Neural progenitor cell (in vitro differentiated cells): ENCODE results near the gene C8G. TPM values are rescaled to one million over a fixed set of nuclear protein-coding genes. Genes with fewer than 3 reads are reported as not detected.

Experiments used
- DNase-seq: peaks from one replicate; pipeline ENCODE4 v3.0.0-alpha.2; 2016; ENCODE audit warnings: low spot score
- H2AFZ ChIP-seq: fragments of 200-600 bp; sonication (generic); replicated peaks from 2 replicates; pipeline ENCODE4 v1.6.1; 2016; ENCODE audit warnings: antibody characterized with exemption
- H3F3A ChIP-seq: fragments of 200-600 bp; sonication (generic); 2 replicates; pipeline ENCODE4 v1.6.1; 2016; ENCODE audit warnings: antibody characterized with exemption, low read depth
- H3K27ac ChIP-seq: fragments of 200-600 bp; sonication (generic); 2 replicates; pipeline ENCODE4 v1.5.1; 2016; ENCODE audit warnings: mild to moderate bottlenecking
- H3K27me3 ChIP-seq: fragments of 200-600 bp; sonication (generic); 2 replicates; pipeline ENCODE4 v1.6.1; 2016; ENCODE audit warnings: mild to moderate bottlenecking, moderate library complexity
- H3K36me3 ChIP-seq: fragments of 200-600 bp; sonication (generic); 2 replicates; pipeline ENCODE4 v1.5.1; 2016
- H3K4me1 ChIP-seq: fragments of 200-600 bp; sonication (generic); 2 replicates; pipeline ENCODE4 v1.6.1; 2016; ENCODE audit warnings: mixed run types
- H3K4me2 ChIP-seq: fragments of 200-600 bp; sonication (generic); 2 replicates; pipeline ENCODE4 v1.6.1; 2016
- H3K4me3 ChIP-seq: fragments of 200-600 bp; sonication (generic); 2 replicates; pipeline ENCODE4 v1.5.1; 2016
- H3K79me2 ChIP-seq: fragments of 200-600 bp; sonication (generic); 2 replicates; pipeline ENCODE4 v1.6.1; 2016; ENCODE audit warnings: low read depth
- H3K9ac ChIP-seq: fragments of 200-600 bp; sonication (generic); 2 replicates; pipeline ENCODE4 v1.6.1; 2016
- H3K9me3 ChIP-seq: fragments of 200-600 bp; sonication (generic); 2 replicates; pipeline ENCODE4 v1.5.1; 2016; ENCODE audit warnings: low read depth
- H4K20me1 ChIP-seq: fragments of 200-600 bp; sonication (generic); 2 replicates; pipeline ENCODE4 v1.6.1; 2016; ENCODE audit warnings: low read depth
- H3K27ac Mint-ChIP-seq: 3 replicates; pipeline ENCODE4 v1.8.0; 2021; ENCODE audit warnings: mixed read lengths
- H3K27me3 Mint-ChIP-seq: 2 replicates; pipeline ENCODE4 v1.8.0; 2022; ENCODE audit warnings: low read depth, mild to moderate bottlenecking, inconsistent platforms, moderate library complexity, mixed read lengths; ENCODE audit not compliant: insufficient read depth
- H3K36me3 Mint-ChIP-seq: 3 replicates; pipeline ENCODE4 v1.8.0; 2021; ENCODE audit warnings: mixed read lengths
- H3K4me1 Mint-ChIP-seq: 3 replicates; pipeline ENCODE4 v1.8.0; 2021; ENCODE audit warnings: mixed read lengths
- H3K4me3 Mint-ChIP-seq: 3 replicates; pipeline ENCODE4 v1.8.0; 2021; ENCODE audit warnings: mild to moderate bottlenecking, moderate library complexity, mixed read lengths
- H3K9me3 Mint-ChIP-seq: 3 replicates; pipeline ENCODE4 v1.8.0; 2020; ENCODE audit warnings: mixed read lengths
- CTCF ChIP-seq: fragments of 200-600 bp; sonication (generic); IDR thresholded peaks from 2 replicates; pipeline ENCODE4 v1.5.1; 2017; ENCODE audit warnings: antibody characterized with exemption, mild to moderate bottlenecking
- EZH2 ChIP-seq: fragments of 200-600 bp; sonication (generic); IDR thresholded peaks from 2 replicates; pipeline ENCODE4 v1.6.1; 2017; ENCODE audit warnings: antibody characterized with exemption, mild to moderate bottlenecking, moderate library complexity
- EZH2phosphoT487 ChIP-seq: fragments of 200-600 bp; sonication (generic); IDR thresholded peaks from 2 replicates; pipeline ENCODE4 v1.6.1; 2017; ENCODE audit warnings: antibody characterized with exemption
- total RNA-seq: library from RNA; depleted of rRNA; stranded (reverse); fragments of >200 nt; gene quantifications from 2 replicates; pipeline ENCODE4 v1.2.3, GENCODE V29; 2015; ENCODE audit warnings: low replicate concordance

Gene C8G
- total RNA-seq, 1 donor from 2014 or later: not detected

DNA sequence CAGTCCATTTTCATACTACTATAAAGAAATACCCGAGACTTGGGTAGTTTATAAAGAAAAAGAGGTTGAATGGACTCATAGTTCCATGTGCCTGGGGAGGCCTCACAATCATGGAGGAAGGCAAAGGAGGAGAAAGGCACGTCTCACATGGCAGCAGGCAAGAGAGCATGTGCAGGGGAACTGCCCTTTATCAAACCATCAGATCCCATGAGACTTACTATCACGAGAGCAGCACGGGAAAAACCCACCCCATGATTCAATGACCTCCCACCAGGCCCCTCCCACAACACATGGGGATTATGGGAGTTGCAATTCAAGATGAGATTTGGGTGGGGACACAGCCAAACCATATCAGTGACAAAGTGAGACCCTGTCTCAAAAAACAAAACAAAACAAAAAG, 38.8 kb upstream of the C8G start:
- peaks cover 3% of the 10 kb centered on the region for H3K27me3 Mint-ChIP-seq
- no peak overlapping the region for H3K4me3 Mint-ChIP-seq
- peak overlapping the region; percentile 43 for H3K27ac Mint-ChIP-seq
- no peaks in the 10 kb centered on the region for H3K4me1 Mint-ChIP-seq
- peaks cover 10% of the 10 kb centered on the region for H3K36me3 Mint-ChIP-seq
- Histone ChIP-seq H3K27me3 (no peaks in the 10 kb centered on the region), H3K79me2 (no peaks in the 10 kb centered on the region), H3K36me3 (no peaks in the 10 kb centered on the region), H3F3A (no peaks in the 10 kb centered on the region), H3K9ac (no peak overlapping the region), H3K4me3 (no peak overlapping the region), H3K4me1 (no peaks in the 10 kb centered on the region), H3K27ac (no peak overlapping the region), H4K20me1 (no peaks in the 10 kb centered on the region), H3K9me3 (no peaks in the 10 kb centered on the region), H2AFZ (no peak overlapping the region), H3K4me2 (no peak overlapping the region)
- TF ChIP-seq CTCF (no peak), EZH2phosphoT487 (no peak), EZH2 (no peak)
- no peaks in the 10 kb centered on the region for H3K9me3 Mint-ChIP-seq
- DNase-seq: no peak

- Histone ChIP-seq H2AFZ (no peak overlapping the region), H3K4me2 (no peak overlapping the region), H4K20me1 (no peaks in the 10 kb centered on the region), H3K9me3 (no peaks in the 10 kb centered on the region), H3F3A (no peaks in the 10 kb centered on the region), H3K4me1 (no peaks in the 10 kb centered on the region), H3K4me3 (no peak overlapping the region), H3K27ac (no peak overlapping the region), H3K79me2 (no peaks in the 10 kb centered on the region), H3K27me3 (no peaks in the 10 kb centered on the region), H3K9ac (no peak overlapping the region), H3K36me3 (no peaks in the 10 kb centered on the region)
- Mint-ChIP-seq H3K4me3 (no peak overlapping the region), H3K9me3 (no peaks in the 10 kb centered on the region), H3K27ac (no peak overlapping the region), H3K27me3 (peaks cover 3% of the 10 kb centered on the region), H3K36me3 (peaks cover 10% of the 10 kb centered on the region), H3K4me1 (no peaks in the 10 kb centered on the region)
- TF ChIP-seq EZH2: no peak
- no peak for TF ChIP-seq EZH2phosphoT487
- no peak for TF ChIP-seq CTCF
- no peak for DNase-seq
Observed at GRCh38 chr9:136907011-136907914, 37.8 kb upstream of the C8G start.

- Histone ChIP-seq H3K4me1 (no peaks in the 10 kb centered on the region), H3K9me3 (no peaks in the 10 kb centered on the region), H3K79me2 (no peaks in the 10 kb centered on the region), H3K4me3 (no peak overlapping the region), H3F3A (no peaks in the 10 kb centered on the region), H3K4me2 (no peak overlapping the region), H3K27me3 (no peaks in the 10 kb centered on the region), H3K9ac (no peak overlapping the region), H3K27ac (no peak overlapping the region), H2AFZ (no peak overlapping the region), H3K36me3 (no peaks in the 10 kb centered on the region), H4K20me1 (no peaks in the 10 kb centered on the region)
- no peak for DNase-seq
- Mint-ChIP-seq H3K9me3 (no peaks in the 10 kb centered on the region), H3K27me3 (no peaks in the 10 kb centered on the region), H3K4me3 (no peak overlapping the region), H3K36me3 (peaks cover 8% of the 10 kb centered on the region), H3K4me1 (no peaks in the 10 kb centered on the region), H3K27ac (no peak overlapping the region)
- TF ChIP-seq EZH2phosphoT487: no peak
- TF ChIP-seq CTCF: no peak
- no peak for TF ChIP-seq EZH2
Observed at GRCh38 chr9:136910197-136910900, 34.7 kb upstream of the C8G start.
